K562 (cell line): ENCODE data around the gene ODF4. TPM values are rescaled to one million over a fixed set of nuclear protein-coding genes. Genes with fewer than 3 reads are reported as not detected.

Experiments used
- ATAC-seq: fragments of 200-7000 bp; cut with Tn5 transposase; 3 replicates; pipeline ENCODE4 v1.9.1; 2020; ENCODE audit warnings: moderate library complexity
- BruUV-seq: library from RNA; stranded (reverse); fragments of 400-500 nt; replicated peaks from 2 replicates; lab custom pipeline; 2021; lab: Mats Ljungman, UMichigan
- CTCF ChIA-PET: fragments of 300-600 bp; formaldehyde crosslinking; extraction: SDS; loops from one replicate; lab custom pipeline; 2021; ENCODE audit warnings: low intra/inter-chr PET ratio; lab: Yijun Ruan, JAX
- POLR2A ChIA-PET: fragments of 300-600, 350-650 bp; sonication (Branson Sonifier 250); formaldehyde crosslinking; extraction: SDS; loops from one replicate; lab custom pipeline; 2021; ENCODE audit warnings: antibody characterized with exemption, inconsistent platforms; lab: Yijun Ruan, JAX
- DNase-seq, 4 experiments: peaks; one replicate each; pipeline versions ENCODE4 v3.0.0 to v3.0.0-alpha.2; 2011 to 2018; ENCODE audit warnings: low spot score in 3 of 4, mixed read lengths in 3 of 4; ENCODE audit errors: extremely low read depth in 1 of 4
- FAIRE-seq: peaks from 2 replicates; lab custom pipeline; 2011; peaks lifted over from hg19 to GRCh38; lab: Jason Lieb, UNC
- H2AFZ ChIP-seq: 2 replicates; pipeline ENCODE4 v1.6.0; 2011; ENCODE audit warnings: low read depth, low read length, control low read depth, inconsistent platforms
- H3K27ac ChIP-seq: fragments of 200-600 bp; 3 replicates; pipeline ENCODE4 v1.8.0; 2011; ENCODE audit warnings: low read depth, mild to moderate bottlenecking, control low read depth, inconsistent platforms, low read length, moderate library complexity, mixed read lengths; ENCODE audit errors: extremely low read depth
- H3K27me3 ChIP-seq, 2 experiments: fragments of 300-600 bp in 1 of 2; 2 replicates in 1 of 2; 3 replicates in 1 of 2; pipeline versions ENCODE4 v1.6.0 to v1.8.0; 2011; ENCODE audit warnings: inconsistent platforms in 2 of 2, low read length in 2 of 2, mild to moderate bottlenecking in 1 of 2, mixed read lengths in 1 of 2, moderate library complexity in 1 of 2; ENCODE audit not compliant: control insufficient read depth in 2 of 2, insufficient read depth in 2 of 2
- H3K36me3 ChIP-seq: fragments of 300-600 bp; 3 replicates; pipeline ENCODE4 v1.8.0; 2011; ENCODE audit warnings: mild to moderate bottlenecking, low read length, inconsistent platforms; ENCODE audit not compliant: control insufficient read depth, insufficient read depth
- H3K4me1 ChIP-seq, 2 experiments: fragments of 200-600 bp in 1 of 2; replicated peaks in 1 of 2; 2 replicates in 1 of 2; 3 replicates in 1 of 2; pipeline versions ENCODE4 v1.5.1 to v1.8.0; 2011; ENCODE audit warnings: inconsistent platforms in 2 of 2, low read length in 2 of 2, mild to moderate bottlenecking in 1 of 2, mixed read lengths in 1 of 2, moderate library complexity in 1 of 2; ENCODE audit not compliant: control insufficient read depth in 2 of 2, insufficient read depth in 2 of 2
- H3K4me2 ChIP-seq: 2 replicates; pipeline ENCODE4 v1.6.1; 2011; ENCODE audit warnings: low read length, control low read depth, inconsistent platforms, mixed read lengths; ENCODE audit not compliant: insufficient read depth
- H3K4me3 ChIP-seq: fragments of 200-600 bp; sonication (generic), shearing (Covaris generic); 2 replicates; pipeline ENCODE4 v1.5.1; 2016; ENCODE audit warnings: control low read depth, inconsistent platforms
- H3K79me2 ChIP-seq: fragments of 200-600 bp; 3 replicates; pipeline ENCODE4 v1.8.0; 2011; ENCODE audit warnings: low read length, inconsistent platforms; ENCODE audit not compliant: control insufficient read depth, insufficient read depth
- H3K9ac ChIP-seq, 2 experiments: 2 replicates each; pipeline versions ENCODE4 v1.6.0 to v1.6.1; 2011; ENCODE audit warnings: low read depth in 2 of 2, low read length in 2 of 2, control low read depth in 1 of 2, inconsistent platforms in 1 of 2, mild to moderate bottlenecking in 1 of 2, mixed read lengths in 1 of 2; ENCODE audit not compliant: insufficient read depth in 1 of 2
- H3K9me1 ChIP-seq: one replicate; pipeline ENCODE4 v1.6.0; 2011; ENCODE audit warnings: inconsistent platforms, mild to moderate bottlenecking, low read length, moderate library complexity; ENCODE audit not compliant: control insufficient read depth, insufficient read depth
- H3K9me3 ChIP-seq: replicated peaks from 2 replicates; pipeline ENCODE4 v1.5.1; 2011; ENCODE audit warnings: low read depth, low read length, inconsistent platforms; ENCODE audit not compliant: control insufficient read depth, insufficient read depth
- H4K20me1 ChIP-seq: replicated peaks from 2 replicates; pipeline ENCODE4 v1.6.1; 2011; ENCODE audit warnings: low read length, inconsistent platforms, mixed read lengths; ENCODE audit not compliant: control insufficient read depth, insufficient read depth
- E2F6 ChIP-seq, 2 experiments: IDR thresholded peaks; 2 replicates each; pipeline ENCODE4 v1.6.1; 2011; ENCODE audit warnings: borderline replicate concordance in 1 of 2, control low read depth in 1 of 2, low read depth in 1 of 2, low read length in 1 of 2, mild to moderate bottlenecking in 1 of 2, mixed read lengths in 1 of 2, moderate library complexity in 1 of 2; ENCODE audit not compliant: insufficient read depth in 1 of 2, insufficient read length in 1 of 2, poor library complexity in 1 of 2, severe bottlenecking in 1 of 2; ENCODE audit errors: extremely low read depth in 1 of 2
- GABPA ChIP-seq: fragments of 200-800 bp; sonication (Bioruptor generic); conservative IDR thresholded peaks from 2 replicates; pipeline ENCODE4 v1.6.1; 2016; ENCODE audit warnings: low read depth, missing genetic modification characterization, missing compliant biosample characterization
- GTF2B ChIP-seq: IDR thresholded peaks from 2 replicates; pipeline ENCODE4 v1.6.1; 2011; ENCODE audit not compliant: insufficient read length; ENCODE audit errors: extremely low read depth
- GTF2E2 ChIP-seq: fragments of 200-800 bp; sonication (Bioruptor generic); IDR thresholded peaks from 2 replicates; pipeline ENCODE4 v1.6.1; 2016; ENCODE audit warnings: missing genetic modification characterization, missing compliant biosample characterization
- HDGF ChIP-seq: fragments of 450-650 bp; IDR thresholded peaks from 2 replicates; pipeline ENCODE4 v1.6.1; 2016
- MITF ChIP-seq: IDR thresholded peaks from 2 replicates; pipeline ENCODE4 v1.6.1; 2014; ENCODE audit warnings: antibody characterized with exemption
- NFE2L1 ChIP-seq: fragments of 450-650 bp; IDR thresholded peaks from 2 replicates; pipeline ENCODE4 v1.6.1; 2016; ENCODE audit warnings: missing genetic modification characterization, low read depth, mild to moderate bottlenecking, missing compliant biosample characterization, moderate library complexity, borderline replicate concordance
- NR1H2 ChIP-seq: sonication (generic); formaldehyde crosslinking; IDR thresholded peaks from 2 replicates; pipeline ENCODE4 v1.4.0; 2020; ENCODE audit warnings: mild to moderate bottlenecking, missing genetic modification reagents
- PREB ChIP-seq: sonication (generic); formaldehyde crosslinking; IDR thresholded peaks from 2 replicates; pipeline ENCODE4 v1.8.1; 2023; ENCODE audit warnings: mild to moderate bottlenecking, missing genetic modification reagents
- PTTG1 ChIP-seq: fragments of 450-650 bp; IDR thresholded peaks from 2 replicates; pipeline ENCODE4 v1.6.1; 2016; ENCODE audit warnings: low read depth, mild to moderate bottlenecking, missing genetic modification characterization, missing compliant biosample characterization
- SNRNP70 ChIP-seq: fragments of 200-400 bp; formaldehyde crosslinking; optimal IDR thresholded peaks from 2 replicates; pipeline ENCODE3; 2017; ENCODE audit warnings: low read depth, low read length
- TOE1 ChIP-seq, 2 experiments: fragments of 450-650 bp in 1 of 2; sonication (generic) in 1 of 2; formaldehyde crosslinking in 1 of 2; IDR thresholded peaks; 2 replicates each; pipeline versions ENCODE4 v1.7.1 to v1.8.0; 2016 to 2022; ENCODE audit warnings: borderline replicate concordance in 2 of 2, mild to moderate bottlenecking in 2 of 2, antibody characterized with exemption in 1 of 2, inconsistent platforms in 1 of 2, low read depth in 1 of 2, missing genetic modification reagents in 1 of 2, moderate library complexity in 1 of 2
- ZBTB1 ChIP-seq: sonication (generic); formaldehyde crosslinking; IDR thresholded peaks from 2 replicates; pipeline ENCODE4 v1.8.1; 2023; ENCODE audit warnings: missing genetic modification reagents, low read depth, mild to moderate bottlenecking, borderline replicate concordance
- ZNF41 ChIP-seq: fragments of 250-450 bp; sonication (Bioruptor Pico); conservative IDR thresholded peaks from 2 replicates; pipeline ENCODE4 v1.4.0; 2020; ENCODE audit warnings: mild to moderate bottlenecking
- ZNF766 ChIP-seq: fragments of 200-800 bp; sonication (Bioruptor generic); conservative IDR thresholded peaks from 2 replicates; pipeline ENCODE4 v1.6.1; 2016; ENCODE audit warnings: missing genetic modification characterization, missing compliant biosample characterization
- WGBS: fragments of 100-300 bp; shearing (Covaris generic); methylation state at CpG from one replicate; pipeline ENCODE4 v1.1.6; 2016; ENCODE audit warnings: low coverage, mixed read lengths; ENCODE audit not compliant: insufficient coverage; ENCODE audit errors: missing lambda C conversion rate; 5-methylcytosine and 5-hydroxymethylcytosine counted together
- in situ Hi-C: fragments of 300-500 bp; cut with MboI; formaldehyde crosslinking; loops from 4 replicates; pipeline ENCODE4 v1.15.0; 2018; ENCODE audit warnings: inconsistent platforms, mixed read lengths
- intact Hi-C: fragments of 100-400 bp; cut with micrococcal nuclease; formaldehyde crosslinking; loops from 2 replicates; pipeline ENCODE4 v1.14.2; 2022
- polyA plus RNA-seq, 8 experiments: library from polyadenylated mRNA; depleted of rRNA in 4 of 8; stranded (reverse) in 5 of 8; unstranded in 3 of 8; fragments of >200 nt; fragmentation: Nextera tagmentation in 2 of 8; fragmentation: Illumina TruSeq in 1 of 8; extraction: Ambion mirVana in 2 of 8; extraction: Trizol in 1 of 8; gene quantifications; 2 replicates each; pipeline versions ENCODE4 v1.2.1 to v1.2.3, GENCODE V29; 2011 to 2014; ENCODE audit warnings: inconsistent platforms in 1 of 8, missing spikeins in 1 of 8
- total RNA-seq, 7 experiments: library from RNA; depleted of rRNA in 6 of 7; stranded (reverse); fragments of >200 nt in 6 of 7; fragmentation: Illumina TruSeq in 2 of 7; extraction: Trizol in 2 of 7; gene quantifications; 2 replicates each; pipeline versions ENCODE4 v1.2.1 to v1.2.3, GENCODE V29; 2011 to 2021; ENCODE audit warnings: low replicate concordance in 1 of 7

Gene ODF4
- total and polyA plus RNA-seq, 9 of the 15 experiments (the other 6 are each of a cell fraction or from before 2014, with no cell fraction given) = not detected

GRCh38 chr17:8376271-8377067 lies 36.8 kb downstream of the ODF4 start, which contains the start of gene KRABD2:
KRABD2 (minus strand) TSS chr17:8376704.
- Histone ChIP-seq H4K20me1 (peaks cover 14% of the 10 kb centered on the region; the same call in 1 of the 2 replicates), H3K9me3 (no peaks in the 10 kb centered on the region), H3K4me3 (peak within 1 kb of the TSS; percentile 37), H3K4me2 (peak within 1 kb of the TSS; percentile 75), H3K79me2 (peaks cover 30% of the 10 kb centered on the region), H3K36me3 (peaks cover 52% of the 10 kb centered on the region), H3K4me1 (peaks cover 13 to 18% of the 10 kb centered on the region in 2 experiments), H3K9ac (peak within 1 kb of the TSS; percentile 45 to 89), H3K27me3 (no peaks in the 10 kb centered on the region), H2AFZ (peak within 1 kb of the TSS; percentile 63), H3K27ac (peak within 1 kb of the TSS; percentile 50), H3K9me1 (no peaks in the 10 kb centered on the region)
- in situ Hi-C loops = loop anchor here (25.0 kb wide), 1 partner anchor 1161 kb away; no protein-coding TSS in a partner anchor
- ATAC-seq = peak; percentile 98
- ChIA-PET CTCF (no interaction called here), POLR2A (interaction anchor here (0.6 to 4.6 kb wide), 9 partner anchors 11 to 257 kb away, joined by 3 to 25 read pairs (median 3); no protein-coding TSS in a partner anchor)
- no TSS peak for BruUV-seq
- 21% methylated on average over 23 of the region's 41 CpGs for WGBS
- peak; percentile 80 to 87 (median 83) for DNase-seq
- intact Hi-C loops = loop anchor here (5.0 kb wide), 1 partner anchor 59 kb away; no protein-coding TSS in a partner anchor
- peak; percentile 72 for FAIRE-seq
- TF ChIP-seq E2F6 (IDR thresholded peaks at IDR 0.05; ENCODE audit: borderline replicate concordance in 1 of 2, extremely low read depth in 1 of 2, insufficient read depth in 1 of 2, insufficient read length in 1 of 2, low read depth in 1 of 2, low read length in 1 of 2, poor library complexity in 1 of 2, severe bottlenecking in 1 of 2) (peak in 1 of 2 experiments; percentile 44), PREB (CRISPR knock-in tag) (no peak), MITF (no peak), GTF2E2 (tag) (no peak), ZNF766 (CRISPR knock-in tag) (no peak), GABPA (tag) (peak; percentile 88), NR1H2 (CRISPR knock-in tag) (no peak), SNRNP70 (no peak), PTTG1 (tag) (no peak), GTF2B (no peak), NFE2L1 (tag) (no peak), ZNF41 (CRISPR knock-in tag) (0 out of 2 replicates have a peak, but pooled peaks have one; percentile 66), ZBTB1 (CRISPR knock-in tag) (no peak), TOE1 (IDR thresholded peaks at IDR 0.05; ENCODE audit: borderline replicate concordance) (peak; percentile 25; the same call in 1 of the 2 replicates), TOE1 (CRISPR knock-in tag; IDR thresholded peaks at IDR 0.05; ENCODE audit: borderline replicate concordance, low read depth) (no peak), HDGF (no peak)
